Stomach (tissue), 9 donors: Measurements from ENCODE around the gene EBLN1. TPM values are rescaled to one million over a fixed set of nuclear protein-coding genes. Genes with fewer than 3 reads are reported as not detected.

ENCODE experiments used
- DNase-seq, 2 donors: peaks; one replicate each; pipeline versions ENCODE4 v3.0.0 to v3.0.0-alpha.2; 2013 to 2019
- H3K27ac ChIP-seq, 5 donors: fragments of 200-600 bp in 4 of 5; sonication (generic) in 4 of 5; one replicate each; pipeline ENCODE4 v1.5.1; 2013 to 2019; ENCODE audit warnings: mild to moderate bottlenecking in 1 of 5, moderate library complexity in 1 of 5
- H3K27me3 ChIP-seq, 3 donors: fragments of 200-600 bp; sonication (generic); one replicate each; pipeline ENCODE4 v1.5.1; 2017 to 2019; ENCODE audit warnings: mixed run types in 1 of 3
- H3K36me3 ChIP-seq, 4 donors: fragments of 200-600 bp; sonication (generic); 1 replicate in 3 of 4; 2 replicates in 1 of 4; pipeline ENCODE4 v1.5.1; 2016 to 2019
- H3K4me1 ChIP-seq, 4 donors: fragments of 200-600 bp; sonication (generic); one replicate each; pipeline ENCODE4 v1.5.1; 2016 to 2019
- H3K4me3 ChIP-seq, 4 donors: fragments of 200-600 bp; sonication (generic) in 3 of 4; one replicate each; pipeline ENCODE4 v1.5.1; 2016 to 2019; ENCODE audit warnings: mild to moderate bottlenecking in 1 of 4
- H3K9me3 ChIP-seq, 4 donors: fragments of 200-600 bp; sonication (generic); one replicate each; pipeline ENCODE4 v1.5.1; 2016 to 2019
- CTCF ChIP-seq, 7 experiments: fragments of 450-650 bp in 4 of 7; fragments of 200-600 bp in 3 of 7; sonication (generic) in 3 of 7; IDR thresholded peaks; one replicate each; pipeline ENCODE4 v1.5.1; 2016 to 2019; ENCODE audit warnings: antibody characterized with exemption in 7 of 7, control low read depth in 2 of 7, mild to moderate bottlenecking in 1 of 7
- EP300 ChIP-seq: sonication (generic); formaldehyde crosslinking; IDR thresholded peaks from one replicate; pipeline ENCODE4 v1.6.1; 2017; ENCODE audit warnings: antibody characterized with exemption
- POLR2A ChIP-seq, 4 donors: fragments of 450-650 bp; IDR thresholded peaks; one replicate each; pipeline ENCODE4 v1.6.1; 2016; ENCODE audit warnings: antibody characterized with exemption in 4 of 4, control low read depth in 2 of 4, mild to moderate bottlenecking in 1 of 4, moderate library complexity in 1 of 4
- POLR2AphosphoS5 ChIP-seq, 3 donors: sonication (generic); formaldehyde crosslinking; IDR thresholded peaks; one replicate each; pipeline ENCODE4 v1.6.1; 2016; ENCODE audit warnings: antibody characterized with exemption in 3 of 3
- WGBS, 5 donors: extraction: QIAGEN DNeasy Blood & Tissue Kit in 3 of 5; methylation state at CpG; one replicate each; pipeline versions ENCODE4 v1.1.5 to v1.1.7; 2013 to 2018; 5-methylcytosine and 5-hydroxymethylcytosine counted together
- intact Hi-C: fragments of 100-400 bp; cut with DNase I; formaldehyde crosslinking; loops from one replicate; pipeline ENCODE4 v1.15.1; 2023; ENCODE audit warnings: low total_unique reads
- polyA plus RNA-seq, 3 donors: library from polyadenylated mRNA; stranded (reverse); fragments of 200-250 nt; gene quantifications; one replicate each; pipeline ENCODE4 v1.2.3, GENCODE V29; 2013
- total RNA-seq, 5 donors: library from RNA; depleted of rRNA; stranded (reverse); fragments of >200 nt; gene quantifications; one replicate each; pipeline versions ENCODE4 v1.1.0 to v1.2.3, GENCODE V29; 2014 to 2016
- donor health status: healthy with polysubstance abuse.
- donor health status: Bipolar disorder and iron deficiency.
- donor health status: healthy.

Gene EBLN1
- total and polyA plus RNA-seq, 8 donors, result not detected

- peak in 1 of 3 donors; percentile 25 for TF ChIP-seq POLR2AphosphoS5 (IDR thresholded peaks at IDR 0.05)
- TF ChIP-seq CTCF (IDR thresholded peaks at IDR 0.05), result no peak
- Histone ChIP-seq H3K4me1 (peaks cover 0 to 12% (median 3%) of the 10 kb centered on the region in 4 donors), H3K4me3 (peak overlapping the region; percentile 56 to 69 (median 66)), H3K36me3 (no peaks in the 10 kb centered on the region), H3K27me3 (peaks cover 0 to 3% (median 0%) of the 10 kb centered on the region in 3 donors), H3K27ac (peak overlapping the region in 4 of 5 donors; percentile 88 to 94 (median 91)), H3K9me3 (no peaks in the 10 kb centered on the region)
- 0 to 2% (median 0%) methylated on average over 20 of the region's 20 CpGs for WGBS, 5 donors
- peak in 1 of 2 donors; percentile 84 for DNase-seq
- intact Hi-C loops, result loop anchor here (10.0 kb wide), 1 partner anchor 215 kb away; no protein-coding TSS in a partner anchor
Measured at GRCh38 chr10:22230158-22230833, 12.5 kb upstream of the EBLN1 start.

DNA sequence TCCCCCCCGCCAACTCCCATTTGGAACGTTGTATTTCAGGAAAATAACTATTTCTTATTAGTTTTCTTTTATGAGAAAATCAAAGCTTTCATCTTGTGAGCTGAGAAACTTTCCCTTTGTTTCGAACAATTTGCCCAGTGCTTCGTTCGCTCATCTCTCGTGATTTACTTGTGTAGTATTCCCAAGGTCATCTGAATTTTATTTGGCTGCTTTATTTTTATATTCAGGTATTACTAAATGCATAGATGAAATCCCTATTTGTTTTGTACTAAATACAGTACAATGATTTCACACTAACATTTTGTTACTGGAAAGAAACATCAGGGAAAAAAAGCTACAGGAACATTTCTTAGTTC lies 12.0 kb upstream of the EBLN1 start:
- Histone ChIP-seq H3K4me1 (peaks cover 0 to 12% (median 3%) of the 10 kb centered on the region in 4 donors), H3K9me3 (no peaks in the 10 kb centered on the region), H3K36me3 (no peaks in the 10 kb centered on the region), H3K27me3 (peaks cover 0 to 3% (median 0%) of the 10 kb centered on the region in 3 donors), H3K4me3 (peak overlapping the region; percentile 56 to 69 (median 66)), H3K27ac (peak overlapping the region in 4 of 5 donors; percentile 88 to 94 (median 91))
- intact Hi-C loops, result loop anchor here (10.0 kb wide), 1 partner anchor 215 kb away; no protein-coding TSS in a partner anchor
- DNase-seq, result no peak
- TF ChIP-seq EP300 (no peak), POLR2AphosphoS5 (IDR thresholded peaks at IDR 0.05) (no peak), CTCF (IDR thresholded peaks at IDR 0.05) (no peak), POLR2A (IDR thresholded peaks at IDR 0.05) (no peak)
- WGBS, 5 donors, result 1 to 4% (median 3%) methylated on average over 6 of the region's 6 CpGs

DNA sequence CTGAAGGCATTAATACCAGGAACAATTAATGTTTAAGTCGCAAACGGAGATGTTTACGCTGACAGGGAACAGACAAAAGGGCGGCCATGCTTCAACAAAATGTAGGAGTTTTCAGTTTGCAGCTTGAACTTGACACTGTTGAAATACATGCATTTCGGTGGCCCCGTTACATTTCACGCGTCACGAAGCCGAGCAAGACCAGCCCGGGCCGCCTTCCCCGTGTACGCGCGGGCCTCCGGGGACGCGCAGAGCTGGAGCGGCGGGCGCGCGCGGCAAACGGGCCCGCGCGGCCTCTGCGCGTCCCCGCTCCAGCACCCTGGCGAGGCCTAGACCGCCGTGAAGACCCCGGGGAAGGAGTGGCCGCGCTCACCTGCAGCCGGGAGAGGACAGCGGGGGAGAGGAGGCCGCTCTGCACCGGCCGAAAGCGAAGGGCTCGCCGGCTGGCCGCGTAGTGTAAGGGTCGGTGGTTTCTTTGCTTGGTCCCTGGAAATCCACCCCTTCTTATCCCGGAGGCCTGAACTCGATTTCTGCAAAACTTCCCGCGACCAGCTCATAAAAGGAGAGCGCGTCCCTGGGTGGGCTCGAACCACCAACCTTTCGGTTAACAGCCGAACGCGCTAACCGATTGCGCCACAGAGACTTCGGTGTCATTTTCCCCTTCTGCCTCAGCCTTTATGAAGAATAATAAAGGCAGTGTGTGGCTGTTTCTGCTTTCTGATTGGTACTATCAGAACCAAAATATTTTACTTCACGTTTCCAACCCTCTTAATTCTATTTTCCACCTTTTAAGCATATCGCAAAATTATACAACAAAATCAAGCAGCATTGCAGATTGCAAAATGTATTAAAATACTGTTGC lies 11.4 kb upstream of the EBLN1 start:
- H3K27ac ChIP-seq, result peak overlapping the region; percentile 88 to 94 (median 90)
- TF ChIP-seq POLR2AphosphoS5 (IDR thresholded peaks at IDR 0.05), result peak; percentile 10 to 79 (median 73)
- TF ChIP-seq EP300, result no peak
- no peak for TF ChIP-seq CTCF (IDR thresholded peaks at IDR 0.05)
- no peaks in the 10 kb centered on the region for H3K36me3 ChIP-seq
- H3K9me3 ChIP-seq, result no peaks in the 10 kb centered on the region
- intact Hi-C loops, result no loop called here
- 0 to 2% (median 0%) methylated on average over 41 to 65 of the region's 65 CpGs for WGBS, 5 donors
- DNase-seq, result peak; percentile 82 to 95
- no peaks in the 10 kb centered on the region for H3K27me3 ChIP-seq
- H3K4me3 ChIP-seq, result peak overlapping the region; percentile 56 to 69 (median 66)
- H3K4me1 ChIP-seq, result peaks cover 0 to 12% (median 3%) of the 10 kb centered on the region in 4 donors

DNA sequence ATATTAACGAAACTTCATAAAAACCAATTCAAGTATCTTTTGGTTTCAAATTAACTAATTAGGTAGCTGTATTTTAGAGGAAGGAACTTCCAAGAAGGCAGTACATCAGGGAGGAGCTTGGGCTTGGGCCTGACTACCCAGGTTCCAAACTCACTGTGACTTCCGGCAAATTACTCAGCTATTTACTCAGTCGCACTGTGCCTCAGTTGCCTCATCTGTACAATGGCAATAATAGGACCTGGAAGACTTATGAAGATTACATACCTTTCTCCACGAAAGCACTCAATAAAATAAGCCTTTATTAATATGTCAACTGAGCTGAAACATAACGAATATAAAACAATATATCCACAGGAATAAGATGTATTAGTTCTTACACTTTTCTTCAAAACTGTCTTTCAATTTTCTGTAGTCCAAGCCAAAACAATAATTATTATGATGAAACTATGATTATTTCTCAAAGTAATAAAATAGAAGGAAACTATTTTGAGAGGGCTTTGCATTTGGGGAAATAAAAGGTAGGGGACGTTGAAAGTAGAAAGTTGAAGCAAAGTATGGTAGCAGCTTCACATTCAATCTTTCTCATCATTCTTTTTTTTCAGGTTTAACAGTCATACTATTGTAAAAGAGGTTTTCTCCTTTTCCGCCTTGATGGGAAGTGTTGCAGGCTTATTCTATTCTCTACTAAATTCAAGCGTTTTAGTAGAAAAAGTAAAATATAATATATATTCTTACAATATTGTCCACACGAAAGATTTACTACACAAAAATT lies 10.5 kb upstream of the EBLN1 start:
- no peaks in the 10 kb centered on the region for H3K27me3 ChIP-seq
- DNase-seq, result peak in 1 of 2 donors; percentile 11
- peak overlapping the region in 4 of 5 donors; percentile 88 to 94 (median 91) for H3K27ac ChIP-seq
- WGBS, 5 donors, result 45 to 56% (median 49%) methylated on average over 9 of the region's 9 CpGs
- peak overlapping the region; percentile 56 to 69 (median 66) for H3K4me3 ChIP-seq
- no peaks in the 10 kb centered on the region for H3K9me3 ChIP-seq
- TF ChIP-seq POLR2AphosphoS5 (IDR thresholded peaks at IDR 0.05) (no peak), POLR2A (IDR thresholded peaks at IDR 0.05) (no peak), EP300 (no peak), CTCF (IDR thresholded peaks at IDR 0.05) (no peak)
- no peaks in the 10 kb centered on the region for H3K36me3 ChIP-seq
- intact Hi-C loops, result no loop called here
- H3K4me1 ChIP-seq, result peaks cover 0 to 12% (median 3%) of the 10 kb centered on the region in 4 donors
